Measurements from ENCODE around the gene SMIM17.

The SMIM17 gene

DNA sequence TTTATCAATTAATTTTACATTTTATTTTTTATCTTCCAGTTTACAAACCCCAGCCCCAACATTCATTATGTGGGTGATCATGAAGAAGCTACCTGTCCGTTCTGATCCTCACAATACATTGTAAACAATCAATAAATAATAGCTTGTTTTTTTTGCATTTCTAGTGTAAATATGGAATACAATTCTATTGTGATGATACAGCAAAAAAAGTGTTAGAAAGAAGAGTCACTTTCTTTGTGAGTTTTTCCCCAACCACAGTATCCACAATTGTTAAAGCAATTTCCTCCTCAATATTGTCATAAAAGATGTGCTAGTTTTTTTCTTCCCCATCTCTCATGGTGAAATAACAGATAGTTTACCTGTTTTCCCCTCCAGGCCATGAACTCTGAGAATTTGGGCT lies 58.9 kb downstream of the SMIM17 start:
- no peaks in the 10 kb centered on the region for H3K9me2 ChIP-seq (ENCODE audit: low read depth, low read length)
- H3K9me3 ChIP-seq (ENCODE audit: low read length): no peaks in the 10 kb centered on the region
- H3K4me2 ChIP-seq (ENCODE audit: low read length): no peak overlapping the region
- H3K4me3 ChIP-seq (ENCODE audit: low read depth, low read length, poor library complexity, severe bottlenecking): no peak overlapping the region
- no peaks in the 10 kb centered on the region for H3K27me3 ChIP-seq (ENCODE audit: insufficient read depth, low read length)
- no peaks in the 10 kb centered on the region for H3K36me3 ChIP-seq (ENCODE audit: insufficient read depth, low read length)
- no peak overlapping the region for H3K9ac ChIP-seq (ENCODE audit: low read length)
- H3K79me2 ChIP-seq (ENCODE audit: insufficient read depth, low read length): no peaks in the 10 kb centered on the region
- no peak overlapping the region for H2AFZ ChIP-seq (ENCODE audit: low read length)
- no peaks in the 10 kb centered on the region for H3K4me1 ChIP-seq (ENCODE audit: insufficient read depth, low read length, severe bottlenecking)
- no peak for TF ChIP-seq EZH2 (IDR thresholded peaks at IDR 0.05; ENCODE audit: borderline replicate concordance, low read length)
- TF ChIP-seq, protein P1, sequence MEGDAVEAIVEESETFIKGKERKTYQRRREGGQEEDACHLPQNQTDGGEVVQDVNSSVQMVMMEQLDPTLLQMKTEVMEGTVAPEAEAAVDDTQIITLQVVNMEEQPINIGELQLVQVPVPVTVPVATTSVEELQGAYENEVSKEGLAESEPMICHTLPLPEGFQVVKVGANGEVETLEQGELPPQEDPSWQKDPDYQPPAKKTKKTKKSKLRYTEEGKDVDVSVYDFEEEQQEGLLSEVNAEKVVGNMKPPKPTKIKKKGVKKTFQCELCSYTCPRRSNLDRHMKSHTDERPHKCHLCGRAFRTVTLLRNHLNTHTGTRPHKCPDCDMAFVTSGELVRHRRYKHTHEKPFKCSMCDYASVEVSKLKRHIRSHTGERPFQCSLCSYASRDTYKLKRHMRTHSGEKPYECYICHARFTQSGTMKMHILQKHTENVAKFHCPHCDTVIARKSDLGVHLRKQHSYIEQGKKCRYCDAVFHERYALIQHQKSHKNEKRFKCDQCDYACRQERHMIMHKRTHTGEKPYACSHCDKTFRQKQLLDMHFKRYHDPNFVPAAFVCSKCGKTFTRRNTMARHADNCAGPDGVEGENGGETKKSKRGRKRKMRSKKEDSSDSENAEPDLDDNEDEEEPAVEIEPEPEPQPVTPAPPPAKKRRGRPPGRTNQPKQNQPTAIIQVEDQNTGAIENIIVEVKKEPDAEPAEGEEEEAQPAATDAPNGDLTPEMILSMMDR (IDR thresholded peaks at IDR 0.05; ENCODE audit: low read length): no peak
- no peaks in the 10 kb centered on the region for H3F3A ChIP-seq (ENCODE audit: insufficient read depth, low read length)
- no peaks in the 10 kb centered on the region for H4K20me1 ChIP-seq (ENCODE audit: insufficient read depth, low read length)
- H3K27ac ChIP-seq (ENCODE audit: low read depth, low read length, poor library complexity, severe bottlenecking): no peak overlapping the region

DNA sequence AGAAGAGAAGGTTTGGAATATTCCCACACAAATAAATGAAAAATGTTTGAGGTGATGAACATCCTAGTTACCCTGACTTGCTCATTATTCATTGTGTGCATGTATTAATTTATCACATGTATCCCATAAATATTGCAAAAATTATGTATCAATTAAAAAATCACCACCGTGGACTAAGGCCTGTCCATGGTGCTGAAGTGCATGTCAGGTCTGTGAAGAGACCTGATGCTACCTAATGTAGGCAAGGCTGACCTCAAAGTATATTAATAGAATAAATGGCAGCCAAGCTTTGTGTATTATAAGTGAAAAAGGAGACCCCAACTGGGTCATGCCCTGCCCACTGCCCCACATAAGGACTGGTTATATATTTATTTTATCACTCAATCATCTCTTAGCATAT lies 63.0 kb downstream of the SMIM17 start:
- Histone ChIP-seq H3K9ac (ENCODE audit: low read length) (no peak overlapping the region), H3K27me3 (ENCODE audit: insufficient read depth, low read length) (no peaks in the 10 kb centered on the region), H3K4me2 (ENCODE audit: low read length) (no peak overlapping the region), H3K9me3 (ENCODE audit: low read length) (no peaks in the 10 kb centered on the region), H3K9me2 (ENCODE audit: low read depth, low read length) (no peaks in the 10 kb centered on the region), H3K36me3 (ENCODE audit: insufficient read depth, low read length) (no peaks in the 10 kb centered on the region), H3F3A (ENCODE audit: insufficient read depth, low read length) (no peaks in the 10 kb centered on the region), H3K27ac (ENCODE audit: low read depth, low read length, poor library complexity, severe bottlenecking) (no peak overlapping the region), H2AFZ (ENCODE audit: low read length) (no peak overlapping the region), H4K20me1 (ENCODE audit: insufficient read depth, low read length) (no peaks in the 10 kb centered on the region), H3K4me3 (ENCODE audit: low read depth, low read length, poor library complexity, severe bottlenecking) (no peak overlapping the region), H3K4me1 (ENCODE audit: insufficient read depth, low read length, severe bottlenecking) (no peaks in the 10 kb centered on the region), H3K79me2 (ENCODE audit: insufficient read depth, low read length) (no peaks in the 10 kb centered on the region)
- TF ChIP-seq, protein P1 (IDR thresholded peaks at IDR 0.05; ENCODE audit: low read length): no peak
- TF ChIP-seq EZH2 (IDR thresholded peaks at IDR 0.05; ENCODE audit: borderline replicate concordance, low read length): no peak

All from OCI-LY1 (cell line).